Kidney (tissue), 14 donors: ENCODE data around the gene AGBL4. TPM values are rescaled to one million over a fixed set of nuclear protein-coding genes. Genes with fewer than 3 reads are reported as not detected.

Experiments
- DNase-seq, 5 donors: peaks; one replicate each; pipeline ENCODE4 v3.0.0-alpha.2; 2013 to 2020
- FAIRE-seq: peaks from 2 replicates; lab custom pipeline; 2012; peaks lifted over from hg19 to GRCh38; lab: Jason Lieb, UNC
- H3K27ac ChIP-seq, 2 donors: one replicate each; pipeline ENCODE4 v1.7.0; 2013; ENCODE audit warnings: low read depth in 2 of 2, low read length in 2 of 2, inconsistent platforms in 1 of 2
- H3K27me3 ChIP-seq: one replicate; pipeline ENCODE4 v1.7.1; 2013; ENCODE audit warnings: low read length, inconsistent platforms; ENCODE audit not compliant: control insufficient read depth, insufficient read depth
- H3K36me3 ChIP-seq, 3 donors: one replicate each; pipeline versions ENCODE4 v1.7.0 to v1.7.1; 2013; ENCODE audit warnings: low read length in 3 of 3, control low read depth in 1 of 3, inconsistent platforms in 1 of 3; ENCODE audit not compliant: insufficient read depth in 3 of 3, control insufficient read depth in 2 of 3
- H3K4me1 ChIP-seq, 3 donors: one replicate each; pipeline versions ENCODE4 v1.7.0 to v1.7.1; 2013; ENCODE audit warnings: low read length in 3 of 3, inconsistent platforms in 1 of 3, low read depth in 1 of 3; ENCODE audit not compliant: control insufficient read depth in 2 of 3, insufficient read depth in 2 of 3
- H3K4me3 ChIP-seq, 3 donors: one replicate each; pipeline versions ENCODE4 v1.7.0 to v1.8.1; 2013; ENCODE audit warnings: low read length in 3 of 3, control low read depth in 1 of 3, inconsistent platforms in 1 of 3
- H3K9ac ChIP-seq, 3 donors: one replicate each; pipeline versions ENCODE4 v1.7.0 to v1.7.1; 2013; ENCODE audit warnings: low read length in 3 of 3, control low read depth in 1 of 3, inconsistent platforms in 1 of 3
- H3K9me3 ChIP-seq, 3 donors: one replicate each; pipeline versions ENCODE4 v1.7.0 to v1.7.1; 2013; ENCODE audit warnings: low read length in 3 of 3, control low read depth in 1 of 3, inconsistent platforms in 1 of 3; ENCODE audit not compliant: control insufficient read depth in 2 of 3, insufficient read depth in 1 of 3
- intact Hi-C: fragments of 100-400 bp; cut with DNase I; formaldehyde crosslinking; loops from one replicate; pipeline ENCODE4 v1.11.1; 2022
- polyA plus RNA-seq: library from polyadenylated mRNA; stranded (reverse); fragments of 350-450 nt; fragmentation: Illumina TruSeq; extraction: RNeasy Lipid Tissue Mini Kit (QIAGEN cat#74804); gene quantifications from one replicate; pipeline ENCODE4 v1.2.3, GENCODE V29; 2014; ENCODE audit warnings: low read depth, low replicate concordance; ENCODE audit not compliant: insufficient read depth
- total RNA-seq: library from RNA; stranded (reverse); fragmentation: NEBNext Ultra II Directional; extraction: Animal tissue kit (Norgen Biotek cat#: 25700); gene quantifications from one replicate; pipeline ENCODE4 v1.2.1, GENCODE V29; 2021
- TF ChIP-seq, protein P1 (sequence below): IDR thresholded peaks from 3 replicates; pipeline ENCODE4 v1.5.1; 2012; ENCODE audit warnings: mild to moderate bottlenecking, moderate library complexity, borderline replicate concordance; ENCODE audit not compliant: insufficient read depth; ENCODE audit errors: extremely low read depth
- donor health status: control.
- donor health status: control.
- donor health status: control.
- donor health status: control.
- donor health status: control.
- donor health status: DM: yes; HTN: yes; CAD: no.
- donor health status: Normal renal cell carcinoma (clear cell type).

AGBL4 gene
- total and polyA plus RNA-seq, 2 donors from 2014 or later: 1.5 to 2.7 TPM

- intact Hi-C loops: no loop called here
- no peak for FAIRE-seq
Measured at GRCh38 chr1:48540587-48540986, 1483.2 kb downstream of the AGBL4 start.

DNA sequence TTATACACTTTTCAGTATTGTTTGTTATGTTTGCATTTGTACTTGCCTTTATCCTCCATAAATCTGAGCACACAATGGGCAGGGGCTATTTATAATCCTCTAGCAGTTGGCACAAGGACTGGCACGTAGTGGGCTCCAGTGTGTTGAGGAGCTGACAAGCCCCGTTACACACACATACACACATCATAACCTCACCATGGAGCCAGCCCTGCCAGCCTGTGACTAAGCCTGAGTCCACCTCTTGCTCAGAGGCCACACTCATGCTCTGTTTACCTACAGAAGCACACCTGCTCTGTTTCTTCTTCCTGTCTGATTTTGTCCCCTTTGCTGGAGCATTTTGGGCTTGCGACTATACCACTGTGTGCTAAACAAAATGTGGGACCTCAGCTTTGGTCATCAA, 1487.3 kb downstream of the AGBL4 start:
- Histone ChIP-seq H3K27ac (no peak overlapping the region), H3K4me3 (no peak overlapping the region), H3K9ac (no peak overlapping the region), H3K27me3 (no peaks in the 10 kb centered on the region), H3K36me3 (no peaks in the 10 kb centered on the region), H3K9me3 (no peaks in the 10 kb centered on the region), H3K4me1 (no peaks in the 10 kb centered on the region)
- FAIRE-seq (no peak), DNase-seq (no peak)
- TF ChIP-seq, protein P1, sequence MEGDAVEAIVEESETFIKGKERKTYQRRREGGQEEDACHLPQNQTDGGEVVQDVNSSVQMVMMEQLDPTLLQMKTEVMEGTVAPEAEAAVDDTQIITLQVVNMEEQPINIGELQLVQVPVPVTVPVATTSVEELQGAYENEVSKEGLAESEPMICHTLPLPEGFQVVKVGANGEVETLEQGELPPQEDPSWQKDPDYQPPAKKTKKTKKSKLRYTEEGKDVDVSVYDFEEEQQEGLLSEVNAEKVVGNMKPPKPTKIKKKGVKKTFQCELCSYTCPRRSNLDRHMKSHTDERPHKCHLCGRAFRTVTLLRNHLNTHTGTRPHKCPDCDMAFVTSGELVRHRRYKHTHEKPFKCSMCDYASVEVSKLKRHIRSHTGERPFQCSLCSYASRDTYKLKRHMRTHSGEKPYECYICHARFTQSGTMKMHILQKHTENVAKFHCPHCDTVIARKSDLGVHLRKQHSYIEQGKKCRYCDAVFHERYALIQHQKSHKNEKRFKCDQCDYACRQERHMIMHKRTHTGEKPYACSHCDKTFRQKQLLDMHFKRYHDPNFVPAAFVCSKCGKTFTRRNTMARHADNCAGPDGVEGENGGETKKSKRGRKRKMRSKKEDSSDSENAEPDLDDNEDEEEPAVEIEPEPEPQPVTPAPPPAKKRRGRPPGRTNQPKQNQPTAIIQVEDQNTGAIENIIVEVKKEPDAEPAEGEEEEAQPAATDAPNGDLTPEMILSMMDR: no peak
- intact Hi-C loops: no loop called here

More at GRCh38 chr1:48540587-48540986, 1483.2 kb downstream of the AGBL4 start:
- TF ChIP-seq, protein P1: no peak
- no peaks in the 10 kb centered on the region for H3K36me3 ChIP-seq
- H3K4me3 ChIP-seq: no peak overlapping the region
- H3K4me1 ChIP-seq: no peaks in the 10 kb centered on the region
- DNase-seq: no peak
- H3K9me3 ChIP-seq: no peaks in the 10 kb centered on the region
- H3K27me3 ChIP-seq: no peaks in the 10 kb centered on the region
- no peak overlapping the region for H3K9ac ChIP-seq
- H3K27ac ChIP-seq: no peak overlapping the region

GRCh38 chr1:48532976-48533375, 1490.8 kb downstream of the AGBL4 start:
- no peak overlapping the region for H3K27ac ChIP-seq
- DNase-seq (no peak), FAIRE-seq (no peak)
- intact Hi-C loops: no loop called here
- H3K9ac ChIP-seq: no peak overlapping the region
- H3K9me3 ChIP-seq: no peaks in the 10 kb centered on the region
- no peak overlapping the region for H3K4me3 ChIP-seq
- no peaks in the 10 kb centered on the region for H3K27me3 ChIP-seq
- TF ChIP-seq, protein P1: no peak
- H3K36me3 ChIP-seq: no peaks in the 10 kb centered on the region
- H3K4me1 ChIP-seq: no peaks in the 10 kb centered on the region
